A549 (cell line): ENCODE results near the gene XPO4. TPM values are rescaled to one million over a fixed set of nuclear protein-coding genes. Genes with fewer than 3 reads are reported as not detected.
A peak's percentile ranks its signal among the peaks of the same experiment; 100 is the strongest.

Experiments
- ATAC-seq, 2 experiments: fragments of 200-7000 bp in 1 of 2; fragments of >200 bp in 1 of 2; cut with Nextera tagmentation in 1 of 2; cut with Tn5 transposase in 1 of 2; 3 replicates each; pipeline versions ENCODE4 v1.8.0 to v1.9.1; 2018 to 2020; ENCODE audit warnings: mild to moderate bottlenecking in 1 of 2, moderate library complexity in 1 of 2
- CTCF ChIA-PET: fragments of 300-600 bp; sonication (Branson Sonifier 250); formaldehyde crosslinking; extraction: SDS; loops from one replicate; lab custom pipeline; 2021; ENCODE audit warnings: antibody characterized with exemption, inconsistent platforms; lab: Yijun Ruan, JAX
- POLR2A ChIA-PET: fragments of 350-600 bp; formaldehyde crosslinking; extraction: SDS; loops from one replicate; lab custom pipeline; 2021; ENCODE audit warnings: antibody characterized with exemption, inconsistent platforms; lab: Yijun Ruan, JAX
- DNase-seq, 2 experiments: peaks; one replicate each; pipeline versions ENCODE4 v3.0.0 to v3.0.0-alpha.2; 2011 to 2016; ENCODE audit warnings: low read depth in 1 of 2, low spot score in 1 of 2
- FAIRE-seq: peaks from 2 replicates; lab custom pipeline; 2011; peaks lifted over from hg19 to GRCh38; lab: Jason Lieb, UNC
- H3K27ac ChIP-seq, 2 experiments: fragments of >200 bp; sonication (Bioruptor Twin); formaldehyde crosslinking; 3 replicates each; pipeline ENCODE4 v1.5.1; 2016 to 2017
- H3K4me1 ChIP-seq: fragments of >200 bp; sonication (Bioruptor Twin); formaldehyde crosslinking; 3 replicates; pipeline ENCODE4 v1.6.1; 2016
- H3K4me2 ChIP-seq: fragments of >200 bp; sonication (Bioruptor Twin); formaldehyde crosslinking; 3 replicates; pipeline ENCODE4 v1.6.1; 2016
- H3K4me3 ChIP-seq: fragments of >200 bp; sonication (Bioruptor Twin); formaldehyde crosslinking; 3 replicates; pipeline ENCODE4 v1.5.1; 2016
- H3K9me3 ChIP-seq: fragments of >200 bp; sonication (Bioruptor Twin); formaldehyde crosslinking; 3 replicates; pipeline ENCODE4 v1.6.1; 2016
- BHLHE40 ChIP-seq: IDR thresholded peaks from 2 replicates; pipeline ENCODE4 v1.6.1; 2012; ENCODE audit warnings: low read depth, low read length, inconsistent platforms
- CBX2 ChIP-seq: fragments of 200-600 bp; sonication (generic); IDR thresholded peaks from 2 replicates; pipeline ENCODE4 v1.6.1; 2016; ENCODE audit warnings: low read depth, mild to moderate bottlenecking, borderline replicate concordance
- CBX8 ChIP-seq: fragments of 200-600 bp; sonication (generic); IDR thresholded peaks from 2 replicates; pipeline ENCODE4 v1.6.1; 2016
- EHF ChIP-seq: fragments of 250-450 bp; sonication (Bioruptor Pico); IDR thresholded peaks from 2 replicates; pipeline ENCODE4 v1.5.0; 2020; ENCODE audit warnings: mild to moderate bottlenecking
- FOSB ChIP-seq: fragments of 250-450 bp; sonication (Bioruptor Pico); IDR thresholded peaks from 2 replicates; pipeline ENCODE4 v1.5.0; 2020; ENCODE audit warnings: mild to moderate bottlenecking, moderate library complexity
- GATA3 ChIP-seq: IDR thresholded peaks from 2 replicates; pipeline ENCODE4 v1.6.1; 2012; ENCODE audit warnings: borderline replicate concordance
- HEYL ChIP-seq: fragments of 250-450 bp; sonication (Bioruptor Pico); IDR thresholded peaks from 2 replicates; pipeline ENCODE4 v1.8.0; 2021; ENCODE audit warnings: mild to moderate bottlenecking, moderate library complexity
- HOXA7 ChIP-seq: fragments of 250-450 bp; sonication (Bioruptor Pico); IDR thresholded peaks from 2 replicates; pipeline ENCODE4 v1.5.0; 2020; ENCODE audit warnings: mild to moderate bottlenecking, moderate library complexity
- HOXB13 ChIP-seq: fragments of 250-450 bp; sonication (Bioruptor Pico); IDR thresholded peaks from 2 replicates; pipeline ENCODE4 v1.5.0; 2020; ENCODE audit warnings: low read depth, mild to moderate bottlenecking, moderate library complexity
- JUN ChIP-seq, 2 experiments: fragments of >200 bp; sonication (Bioruptor Twin); formaldehyde crosslinking; IDR thresholded peaks; 2 replicates in 1 of 2; 3 replicates in 1 of 2; pipeline ENCODE4 v1.6.1; 2016 to 2017
- JUNB ChIP-seq: fragments of >200 bp; sonication (Bioruptor Twin); formaldehyde crosslinking; IDR thresholded peaks from 2 replicates; pipeline ENCODE4 v1.6.1; 2016
- KDM5A ChIP-seq: fragments of 200-600 bp; sonication (generic); IDR thresholded peaks from 2 replicates; pipeline ENCODE4 v1.6.1; 2016; ENCODE audit warnings: antibody characterized with exemption, mild to moderate bottlenecking
- MAFK ChIP-seq: fragments of 450-650 bp; IDR thresholded peaks from 2 replicates; pipeline ENCODE4 v1.6.1; 2014; ENCODE audit not compliant: partially characterized antibody
- MYC ChIP-seq: IDR thresholded peaks from 2 replicates; pipeline ENCODE4 v1.6.1; 2012; ENCODE audit warnings: mild to moderate bottlenecking, inconsistent platforms, low read length, improper control_type of control experiment, borderline replicate concordance
- NR3C1 ChIP-seq: fragments of >200 bp; sonication (Bioruptor Twin); formaldehyde crosslinking; IDR thresholded peaks from 3 replicates; pipeline ENCODE4 v1.6.1; 2017
- POLR2A ChIP-seq: IDR thresholded peaks from 2 replicates; pipeline ENCODE4 v1.6.1; 2012; ENCODE audit warnings: mild to moderate bottlenecking, low read length
- POLR2AphosphoS2 ChIP-seq: conservative IDR thresholded peaks from 2 replicates; pipeline ENCODE4 v1.6.1; 2012; ENCODE audit warnings: low read length, improper control_type of control experiment, inconsistent platforms
- RFX5 ChIP-seq: fragments of 450-650 bp; IDR thresholded peaks from 2 replicates; pipeline ENCODE4 v1.7.1; 2014; ENCODE audit warnings: antibody characterized with exemption, mild to moderate bottlenecking, moderate library complexity
- RNF2 ChIP-seq: fragments of 200-600 bp; sonication (generic); IDR thresholded peaks from 2 replicates; pipeline ENCODE4 v1.6.1; 2016; ENCODE audit warnings: low read depth, mild to moderate bottlenecking, antibody characterized with exemption, moderate library complexity, borderline replicate concordance
- SMC3 ChIP-seq: fragments of >200 bp; sonication (Bioruptor Twin); formaldehyde crosslinking; IDR thresholded peaks from 3 replicates; pipeline ENCODE4 v1.6.1; 2018; ENCODE audit warnings: inconsistent platforms
- TFCP2L1 ChIP-seq: fragments of 250-450 bp; sonication (Bioruptor Pico); IDR thresholded peaks from 2 replicates; pipeline ENCODE4 v1.5.0; 2021; ENCODE audit warnings: mild to moderate bottlenecking
- ZFP36 ChIP-seq: fragments of 450-650 bp; IDR thresholded peaks from 2 replicates; pipeline ENCODE4 v1.6.1; 2014; ENCODE audit warnings: borderline replicate concordance; ENCODE audit not compliant: partially characterized antibody
- WGBS: methylation state at CpG from one replicate; pipeline ENCODE4 v1.1.6; 2017; ENCODE audit errors: missing lambda C conversion rate; 5-methylcytosine and 5-hydroxymethylcytosine counted together
- polyA plus RNA-seq, 4 experiments: library from polyadenylated mRNA; depleted of rRNA in 3 of 4; stranded (reverse); fragments of >200 nt; fragmentation: RNase III in 1 of 4; extraction: RNeasy Plus Mini Kit Qiagen cat#74134 plus additional on column Dnase treatment in 1 of 4; gene quantifications; 2 replicates in 3 of 4; 3 replicates in 1 of 4; pipeline ENCODE4 v1.2.3, GENCODE V29; 2011 to 2017
- TF ChIP-seq, protein P1 (sequence below): IDR thresholded peaks from 2 replicates; pipeline ENCODE4 v1.6.1; 2012
- TF ChIP-seq, protein P2 (sequence below): fragments of 250-450 bp; sonication (Bioruptor Pico); IDR thresholded peaks from 2 replicates; pipeline ENCODE4 v1.5.0; 2021; ENCODE audit warnings: mild to moderate bottlenecking, moderate library complexity, borderline replicate concordance
- TF ChIP-seq, protein P3 (sequence below): IDR thresholded peaks from 2 replicates; pipeline ENCODE4 v1.6.1; 2012
- TF ChIP-seq, protein P4 (sequence below): fragments of 450-650 bp; IDR thresholded peaks from 2 replicates; pipeline ENCODE4 v1.6.1; 2014; ENCODE audit warnings: antibody characterized with exemption
- TF ChIP-seq, protein P5 (sequence below): IDR thresholded peaks from 2 replicates; pipeline ENCODE4 v1.6.1; 2012; ENCODE audit warnings: low read depth, borderline replicate concordance

Gene XPO4
- polyA plus RNA-seq, 2 of the 4 experiments (the other 2 are of a cell fraction): 7.3 to 16.6 TPM

DNA sequence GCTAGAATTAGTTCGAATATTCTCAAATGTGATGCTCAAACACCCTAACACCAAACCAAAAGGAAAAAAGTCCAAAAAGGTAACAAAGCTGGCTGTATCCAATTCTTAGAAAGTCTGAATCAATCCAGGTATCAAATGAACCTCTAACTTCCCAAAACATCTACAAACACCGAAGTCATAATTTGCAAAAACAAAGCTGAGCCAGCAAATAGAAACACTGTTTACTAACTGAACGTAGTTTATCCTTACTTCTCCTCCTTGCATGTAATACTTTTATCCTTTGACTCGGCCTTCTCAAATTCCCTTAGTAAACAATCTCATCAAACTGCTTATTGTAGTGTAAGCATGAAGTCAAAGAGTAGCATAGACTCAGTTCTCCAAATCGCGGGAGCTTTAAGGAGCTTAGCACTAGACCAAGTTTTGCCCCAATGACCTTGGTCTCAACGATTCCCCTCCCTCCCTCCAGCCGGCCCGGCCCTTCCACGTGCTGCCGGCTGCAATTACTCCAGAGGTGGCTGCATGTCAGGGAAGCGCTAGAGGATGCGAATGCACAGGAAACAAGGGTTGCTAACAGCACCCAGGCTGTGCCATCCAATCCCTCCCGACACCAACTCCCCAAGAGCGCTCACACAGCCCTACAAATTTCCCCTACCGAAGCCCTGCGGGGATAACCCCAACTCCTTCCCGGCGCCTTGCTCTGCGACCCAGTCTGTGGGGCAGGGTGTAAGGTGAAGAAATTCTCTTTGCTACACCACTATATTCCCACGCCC, 693 bp downstream of the XPO4 start:
- ChIA-PET CTCF (interaction anchor here (0.6 to 1.3 kb wide), 4 partner anchors 23 to 127 kb away, joined by 3 to 4 read pairs (median 3); no protein-coding TSS in a partner anchor), POLR2A (interaction anchor here (0.8 to 1.0 kb wide), 2 partner anchors 66 to 71 kb away, joined by 3 read pairs; no protein-coding TSS in a partner anchor)
- DNase-seq: peak; percentile 24 to 42
- no peaks in the 10 kb centered on the region for H3K9me3 ChIP-seq
- peak overlapping the region; percentile 87 for H3K4me3 ChIP-seq
- 3% methylated on average over 20 of the region's 21 CpGs for WGBS
- peak overlapping the region; percentile 94 to 97 for H3K27ac ChIP-seq
- peak; percentile 64 to 81 for ATAC-seq
- TF ChIP-seq HEYL (CRISPR knock-in tag) (no peak), EHF (CRISPR knock-in tag) (no peak), MYC (peak; percentile 73), POLR2AphosphoS2 (no peak), ZFP36 (no peak)
- TF ChIP-seq, protein P1, sequence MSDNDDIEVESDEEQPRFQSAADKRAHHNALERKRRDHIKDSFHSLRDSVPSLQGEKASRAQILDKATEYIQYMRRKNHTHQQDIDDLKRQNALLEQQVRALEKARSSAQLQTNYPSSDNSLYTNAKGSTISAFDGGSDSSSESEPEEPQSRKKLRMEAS: peak; percentile 93
- peak overlapping the region; percentile 82 for H3K4me2 ChIP-seq
- peaks cover 6% of the 10 kb centered on the region; the same call in 2 of the 3 replicates for H3K4me1 ChIP-seq
- FAIRE-seq: no peak

DNA sequence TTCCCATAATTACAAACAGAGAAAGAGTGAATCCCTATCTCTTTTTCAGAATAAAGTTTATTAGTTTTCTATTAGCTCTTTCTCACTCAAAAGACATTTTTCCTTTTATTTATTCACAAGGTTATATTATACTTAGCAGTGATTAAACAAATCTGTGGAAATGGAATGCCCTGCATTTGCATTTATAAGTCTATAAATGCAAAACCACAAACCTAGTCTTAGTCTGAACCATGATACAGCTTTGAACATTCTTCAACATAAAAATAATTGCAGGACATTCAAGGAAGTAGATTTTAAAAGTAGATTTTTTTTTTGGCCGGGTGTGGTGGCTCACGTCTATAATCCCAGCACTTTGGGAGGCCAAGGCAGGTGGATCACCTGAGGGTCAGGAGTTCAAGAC, 8.3 kb downstream of the XPO4 start:
- 93% methylated on average over 2 of the region's 2 CpGs for WGBS
- Histone ChIP-seq H3K4me2 (no peak overlapping the region), H3K4me1 (no peaks in the 10 kb centered on the region), H3K9me3 (no peaks in the 10 kb centered on the region), H3K4me3 (no peak overlapping the region), H3K27ac (no peak overlapping the region)
- POLR2A ChIA-PET: no interaction called here
- CTCF ChIA-PET: interaction anchor here (1.0 kb wide), 2 partner anchors 190 to 584 kb away, joined by 3 read pairs; no protein-coding TSS in a partner anchor
- TF ChIP-seq BHLHE40 (no peak), JUNB (no peak), CBX2 (no peak), MAFK (no peak), POLR2AphosphoS2 (no peak), FOSB (CRISPR knock-in tag) (no peak), GATA3 (no peak), CBX8 (no peak), EHF (CRISPR knock-in tag) (no peak), JUN (IDR thresholded peaks at IDR 0.05) (no peak), RNF2 (no peak), TFCP2L1 (CRISPR knock-in tag) (no peak), MYC (no peak), NR3C1 (no peak), SMC3 (no peak)
- TF ChIP-seq, protein P2, sequence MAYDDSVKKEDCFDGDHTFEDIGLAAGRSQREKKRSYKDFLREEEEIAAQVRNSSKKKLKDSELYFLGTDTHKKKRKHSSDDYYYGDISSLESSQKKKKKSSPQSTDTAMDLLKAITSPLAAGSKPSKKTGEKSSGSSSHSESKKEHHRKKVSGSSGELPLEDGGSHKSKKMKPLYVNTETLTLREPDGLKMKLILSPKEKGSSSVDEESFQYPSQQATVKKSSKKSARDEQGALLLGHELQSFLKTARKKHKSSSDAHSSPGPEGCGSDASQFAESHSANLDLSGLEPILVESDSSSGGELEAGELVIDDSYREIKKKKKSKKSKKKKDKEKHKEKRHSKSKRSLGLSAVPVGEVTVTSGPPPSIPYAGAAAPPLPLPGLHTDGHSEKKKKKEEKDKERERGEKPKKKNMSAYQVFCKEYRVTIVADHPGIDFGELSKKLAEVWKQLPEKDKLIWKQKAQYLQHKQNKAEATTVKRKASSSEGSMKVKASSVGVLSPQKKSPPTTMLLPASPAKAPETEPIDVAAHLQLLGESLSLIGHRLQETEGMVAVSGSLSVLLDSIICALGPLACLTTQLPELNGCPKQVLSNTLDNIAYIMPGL (CRISPR knock-in tag): no peak
- TF ChIP-seq, protein P3, sequence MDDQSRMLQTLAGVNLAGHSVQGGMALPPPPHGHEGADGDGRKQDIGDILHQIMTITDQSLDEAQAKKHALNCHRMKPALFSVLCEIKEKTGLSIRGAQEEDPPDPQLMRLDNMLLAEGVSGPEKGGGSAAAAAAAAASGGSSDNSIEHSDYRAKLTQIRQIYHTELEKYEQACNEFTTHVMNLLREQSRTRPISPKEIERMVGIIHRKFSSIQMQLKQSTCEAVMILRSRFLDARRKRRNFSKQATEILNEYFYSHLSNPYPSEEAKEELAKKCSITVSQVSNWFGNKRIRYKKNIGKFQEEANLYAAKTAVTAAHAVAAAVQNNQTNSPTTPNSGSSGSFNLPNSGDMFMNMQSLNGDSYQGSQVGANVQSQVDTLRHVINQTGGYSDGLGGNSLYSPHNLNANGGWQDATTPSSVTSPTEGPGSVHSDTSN: no peak
- DNase-seq (no peak), FAIRE-seq (no peak), ATAC-seq (no peak)

DNA sequence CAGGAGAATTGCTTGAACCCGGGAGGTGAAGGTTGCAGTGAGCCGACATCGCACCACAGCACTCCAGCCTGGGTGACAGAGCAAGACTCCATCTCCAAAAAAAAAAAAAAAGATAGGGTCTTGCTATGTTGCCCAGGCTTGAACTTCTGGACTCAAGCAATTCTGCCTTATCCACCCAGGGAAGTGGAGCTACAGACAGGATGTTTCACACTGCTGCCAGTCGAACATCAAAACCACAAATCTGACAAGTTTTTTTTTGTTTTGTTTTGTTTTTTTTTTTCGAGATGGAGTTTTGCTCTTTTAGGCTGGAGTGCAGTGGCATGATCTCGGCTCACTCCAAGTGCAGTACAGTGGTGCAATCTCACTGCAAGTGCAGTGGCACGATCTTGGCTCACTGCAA, 10.8 kb downstream of the XPO4 start:
- no peak overlapping the region for H3K4me3 ChIP-seq
- DNase-seq: no peak
- H3K27ac ChIP-seq: no peak overlapping the region
- no peak overlapping the region for H3K4me2 ChIP-seq
- H3K4me1 ChIP-seq: no peaks in the 10 kb centered on the region
- POLR2A ChIA-PET: no interaction called here
- no peak for FAIRE-seq
- CTCF ChIA-PET: no interaction called here
- ATAC-seq: no peak
- WGBS: 96% methylated on average over 7 of the region's 7 CpGs
- H3K9me3 ChIP-seq: no peaks in the 10 kb centered on the region
- TF ChIP-seq RFX5 (no peak), KDM5A (no peak), HEYL (CRISPR knock-in tag) (no peak), JUN (IDR thresholded peaks at IDR 0.05) (no peak), POLR2A (no peak), HOXA7 (CRISPR knock-in tag) (no peak), HOXB13 (CRISPR knock-in tag) (no peak), NR3C1 (no peak)
- TF ChIP-seq, protein P3: no peak
- TF ChIP-seq, protein P4, sequence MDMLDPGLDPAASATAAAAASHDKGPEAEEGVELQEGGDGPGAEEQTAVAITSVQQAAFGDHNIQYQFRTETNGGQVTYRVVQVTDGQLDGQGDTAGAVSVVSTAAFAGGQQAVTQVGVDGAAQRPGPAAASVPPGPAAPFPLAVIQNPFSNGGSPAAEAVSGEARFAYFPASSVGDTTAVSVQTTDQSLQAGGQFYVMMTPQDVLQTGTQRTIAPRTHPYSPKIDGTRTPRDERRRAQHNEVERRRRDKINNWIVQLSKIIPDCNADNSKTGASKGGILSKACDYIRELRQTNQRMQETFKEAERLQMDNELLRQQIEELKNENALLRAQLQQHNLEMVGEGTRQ: no peak
- TF ChIP-seq, protein P5, sequence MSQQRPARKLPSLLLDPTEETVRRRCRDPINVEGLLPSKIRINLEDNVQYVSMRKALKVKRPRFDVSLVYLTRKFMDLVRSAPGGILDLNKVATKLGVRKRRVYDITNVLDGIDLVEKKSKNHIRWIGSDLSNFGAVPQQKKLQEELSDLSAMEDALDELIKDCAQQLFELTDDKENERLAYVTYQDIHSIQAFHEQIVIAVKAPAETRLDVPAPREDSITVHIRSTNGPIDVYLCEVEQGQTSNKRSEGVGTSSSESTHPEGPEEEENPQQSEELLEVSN: no peak
